HepG2 (cell line): Measurements from ENCODE around the gene HECTD2. TPM values are rescaled to one million over a fixed set of nuclear protein-coding genes. Genes with fewer than 3 reads are reported as not detected.

Source experiments
- ATAC-seq: fragments of 200-7000 bp; cut with Tn5 transposase; 3 replicates; pipeline ENCODE4 v1.9.1; 2020; ENCODE audit warnings: mild to moderate bottlenecking, moderate library complexity
- BruUV-seq: library from RNA; stranded (reverse); fragments of 400-500 nt; replicated peaks from 2 replicates; lab custom pipeline; 2021; lab: Mats Ljungman, UMichigan
- CTCF ChIA-PET: fragments of 300-600 bp; formaldehyde crosslinking; extraction: SDS; loops from one replicate; lab custom pipeline; 2021; ENCODE audit warnings: low total read pairs, inconsistent platforms, low intra/inter-chr PET ratio; lab: Yijun Ruan, JAX
- POLR2A ChIA-PET: fragments of 350-600 bp; sonication (Branson Sonifier 250); formaldehyde crosslinking; loops from one replicate; lab custom pipeline; 2020; ENCODE audit warnings: antibody characterized with exemption, inconsistent platforms; lab: Yijun Ruan, JAX
- DNase-seq: peaks from one replicate; pipeline ENCODE4 v3.0.0-alpha.2; 2015; ENCODE audit warnings: low spot score
- FAIRE-seq: peaks from 3 replicates; lab custom pipeline; 2011; peaks lifted over from hg19 to GRCh38; lab: Jason Lieb, UNC
- H2AFZ ChIP-seq: one replicate; pipeline ENCODE4 v1.6.1; 2011; ENCODE audit warnings: low read length, inconsistent platforms
- H3K27ac ChIP-seq: fragments of 300-600 bp; 3 replicates; pipeline ENCODE4 v1.8.0; 2011; ENCODE audit warnings: mixed run types, mild to moderate bottlenecking, mixed read lengths, low read length, inconsistent platforms; ENCODE audit not compliant: insufficient read depth; ENCODE audit errors: extremely low read length
- H3K27me3 ChIP-seq, 2 experiments: fragments of 200-600 bp in 1 of 2; 2 replicates in 1 of 2; 3 replicates in 1 of 2; pipeline versions ENCODE4 v1.6.0 to v1.8.0; 2011; ENCODE audit warnings: low read length in 2 of 2, mild to moderate bottlenecking in 2 of 2, moderate library complexity in 2 of 2, inconsistent platforms in 1 of 2; ENCODE audit not compliant: insufficient read depth in 2 of 2, control insufficient read depth in 1 of 2
- H3K36me3 ChIP-seq, 2 experiments: fragments of 200-600 bp in 1 of 2; replicated peaks in 1 of 2; 2 replicates in 1 of 2; 3 replicates in 1 of 2; pipeline versions ENCODE4 v1.5.1 to v1.8.0; 2011; ENCODE audit warnings: low read length in 2 of 2, inconsistent platforms in 1 of 2; ENCODE audit not compliant: insufficient read depth in 2 of 2, control insufficient read depth in 1 of 2
- H3K4me1 ChIP-seq: 2 replicates; pipeline ENCODE4 v1.5.1; 2012; ENCODE audit warnings: low read length, inconsistent platforms; ENCODE audit not compliant: insufficient read depth
- H3K4me2 ChIP-seq: 2 replicates; pipeline ENCODE4 v1.6.0; 2011; ENCODE audit warnings: low read depth, low read length, inconsistent platforms
- H3K4me3 ChIP-seq, 3 experiments: fragments of 200-600 bp in 1 of 3; sonication (generic), shearing (Covaris generic) in 1 of 3; replicated peaks in 1 of 3; 2 replicates each; pipeline ENCODE4 v1.5.1; 2011 to 2016; ENCODE audit warnings: low read length in 3 of 3, inconsistent platforms in 2 of 3, low read depth in 2 of 3, mild to moderate bottlenecking in 2 of 3, control low read depth in 1 of 3, mixed read lengths in 1 of 3; ENCODE audit not compliant: insufficient read depth in 1 of 3
- H3K79me2 ChIP-seq: one replicate; pipeline ENCODE4 v1.6.1; 2011; ENCODE audit warnings: low read length, inconsistent platforms; ENCODE audit not compliant: insufficient read depth
- H3K9ac ChIP-seq: 2 replicates; pipeline ENCODE4 v1.6.0; 2011; ENCODE audit warnings: mild to moderate bottlenecking, low read depth, low read length, inconsistent platforms; ENCODE audit not compliant: insufficient read depth
- H3K9me3 ChIP-seq: 2 replicates; pipeline ENCODE4 v1.5.1; 2012; ENCODE audit warnings: mild to moderate bottlenecking, low read length
- H4K20me1 ChIP-seq: 2 replicates; pipeline ENCODE4 v1.6.0; 2011; ENCODE audit warnings: inconsistent platforms, mild to moderate bottlenecking, low read length, moderate library complexity; ENCODE audit not compliant: insufficient read depth
- ARNT2 ChIP-seq: sonication (generic); formaldehyde crosslinking; IDR thresholded peaks from 2 replicates; pipeline ENCODE4 v1.8.0; 2022; ENCODE audit warnings: mild to moderate bottlenecking, low read depth, missing genetic modification reagents, moderate library complexity
- CTCF ChIP-seq: sonication (generic); formaldehyde crosslinking; IDR thresholded peaks from 2 replicates; pipeline ENCODE4 v1.5.0; 2020; ENCODE audit warnings: mild to moderate bottlenecking, missing genetic modification reagents, moderate library complexity
- EP300 ChIP-seq, 3 experiments: sonication (generic) in 1 of 3; formaldehyde crosslinking in 1 of 3; IDR thresholded peaks; 2 replicates each; pipeline versions ENCODE4 v1.5.1 to v1.6.1; 2011 to 2020; ENCODE audit warnings: low read depth in 2 of 3, low read length in 2 of 3, borderline replicate concordance in 1 of 3, improper control_type of control experiment in 1 of 3, mild to moderate bottlenecking in 1 of 3, missing genetic modification reagents in 1 of 3, moderate library complexity in 1 of 3
- ETV6 ChIP-seq: sonication (generic); formaldehyde crosslinking; conservative IDR thresholded peaks from 2 replicates; pipeline ENCODE4 v1.4.0; 2020; ENCODE audit warnings: missing genetic modification reagents
- FOXC1 ChIP-seq: sonication (generic); formaldehyde crosslinking; IDR thresholded peaks from 2 replicates; pipeline ENCODE4 v1.8.0; 2022; ENCODE audit warnings: mild to moderate bottlenecking, missing genetic modification reagents, borderline replicate concordance
- FOXP4 ChIP-seq: sonication (generic); formaldehyde crosslinking; IDR thresholded peaks from 2 replicates; pipeline ENCODE4 v1.4.0; 2020; ENCODE audit warnings: missing genetic modification reagents
- ISX ChIP-seq: sonication (generic); formaldehyde crosslinking; conservative IDR thresholded peaks from 2 replicates; pipeline ENCODE4 v1.5.0; 2020; ENCODE audit warnings: missing genetic modification reagents
- KDM1A ChIP-seq: IDR thresholded peaks from 2 replicates; pipeline ENCODE4 v1.6.1; 2016; ENCODE audit warnings: missing compliant biosample characterization
- MEIS2 ChIP-seq: sonication (generic); formaldehyde crosslinking; IDR thresholded peaks from 2 replicates; pipeline ENCODE4 v1.9.0; 2021; ENCODE audit warnings: mild to moderate bottlenecking, missing genetic modification reagents
- PAX8 ChIP-seq: sonication (generic); formaldehyde crosslinking; IDR thresholded peaks from 2 replicates; pipeline ENCODE4 v1.8.0; 2022; ENCODE audit warnings: mild to moderate bottlenecking, missing genetic modification reagents, borderline replicate concordance
- THAP11 ChIP-seq: IDR thresholded peaks from 2 replicates; pipeline ENCODE4 v1.6.1; 2016; ENCODE audit warnings: missing biosample characterization, missing genetic modification reagents
- ZBTB49 ChIP-seq: sonication (generic); formaldehyde crosslinking; IDR thresholded peaks from 2 replicates; pipeline ENCODE4 v1.4.0; 2020; ENCODE audit warnings: missing genetic modification reagents, borderline replicate concordance
- ZFP90 ChIP-seq: sonication (generic); formaldehyde crosslinking; IDR thresholded peaks from 2 replicates; pipeline ENCODE4 v1.8.0; 2022; ENCODE audit warnings: missing genetic modification reagents, mild to moderate bottlenecking, inconsistent platforms, borderline replicate concordance
- ZNF326 ChIP-seq: sonication (generic); formaldehyde crosslinking; IDR thresholded peaks from 2 replicates; pipeline ENCODE4 v1.4.0; 2020; ENCODE audit warnings: missing genetic modification reagents, borderline replicate concordance
- ZNF784 ChIP-seq: sonication (generic); formaldehyde crosslinking; IDR thresholded peaks from 2 replicates; pipeline ENCODE4 v1.5.1; 2020; ENCODE audit warnings: missing genetic modification reagents, mild to moderate bottlenecking, borderline replicate concordance
- ZNF83 ChIP-seq: sonication (generic); formaldehyde crosslinking; IDR thresholded peaks from 2 replicates; pipeline ENCODE4 v1.4.0; 2020; ENCODE audit warnings: missing genetic modification reagents, mild to moderate bottlenecking, borderline replicate concordance
- WGBS: methylation state at CpG from one replicate; pipeline ENCODE4 v1.1.6; 2017; ENCODE audit warnings: low lambda C conversion rate; 5-methylcytosine and 5-hydroxymethylcytosine counted together
- in situ Hi-C: cut with HindIII; loops from 2 replicates; pipeline ENCODE4 v1.10.0; 2017; ENCODE audit warnings: low pct_unique_long_range_greater_than_20kb; ENCODE audit not compliant: extremely low pct_ligation_motif_present
- intact Hi-C: fragments of 100-400 bp; cut with micrococcal nuclease; formaldehyde crosslinking; loops from one replicate; pipeline ENCODE4 v1.10.0; 2022; ENCODE audit not compliant: unreplicated experiment
- polyA plus RNA-seq, 8 experiments: library from polyadenylated mRNA; depleted of rRNA in 3 of 8; stranded (reverse) in 7 of 8; unstranded in 1 of 8; fragments of >200 nt; fragmentation: Illumina TruSeq in 4 of 8; extraction: Trizol in 4 of 8; gene quantifications; 2 replicates each; pipeline versions ENCODE4 v1.2.1 to v1.2.3, GENCODE V29; 2011 to 2016; ENCODE audit warnings: low read depth in 4 of 8, missing spikeins in 1 of 8, mixed read lengths in 1 of 8; ENCODE audit not compliant: insufficient read depth in 1 of 8
- total RNA-seq, 5 experiments: library from RNA; depleted of rRNA; stranded (reverse); fragments of >200 nt; fragmentation: Illumina TruSeq; extraction: Trizol; gene quantifications; 2 replicates each; pipeline ENCODE4 v1.2.3, GENCODE V29; 2016; ENCODE audit warnings: low read depth in 1 of 5

HECTD2 gene
- total and polyA plus RNA-seq, 2 of the 13 experiments (the other 11 are each of a cell fraction or from before 2014, with no cell fraction given), result 3.2 to 5.2 TPM

- no peak for TF ChIP-seq FOXP4 (CRISPR knock-in tag)
These were observed 62.8 kb downstream of the HECTD2 start (continued) for GRCh38 chr10:91472911-91473310.

GRCh38 chr10:91474009-91474408 is 63.9 kb downstream of the HECTD2 start:
- H3K27me3 ChIP-seq, result no peaks in the 10 kb centered on the region
- no peaks in the 10 kb centered on the region for H4K20me1 ChIP-seq
- WGBS, result 26% methylated on average over 1 of the region's 1 CpG
- CTCF ChIA-PET, result no interaction called here
- POLR2A ChIA-PET, result no interaction called here
- H3K9me3 ChIP-seq, result no peaks in the 10 kb centered on the region
- BruUV-seq, result no TSS peak
- H2AFZ ChIP-seq, result no peak overlapping the region
- no peak overlapping the region for H3K27ac ChIP-seq
- H3K4me1 ChIP-seq, result peaks cover 8% of the 10 kb centered on the region; the same call in 1 of the 2 replicates
- no peak for DNase-seq
- no peaks in the 10 kb centered on the region for H3K79me2 ChIP-seq
- no peak for TF ChIP-seq ZBTB49 (CRISPR knock-in tag)
- TF ChIP-seq ZNF83 (CRISPR knock-in tag), result no peak
- TF ChIP-seq ARNT2 (CRISPR knock-in tag), result no peak
- no peak for TF ChIP-seq FOXC1 (CRISPR knock-in tag)
- no peak for TF ChIP-seq ZNF784 (CRISPR knock-in tag)
- no peak for TF ChIP-seq ZFP90
- no peak for TF ChIP-seq ZNF326 (CRISPR knock-in tag)
- no peak for TF ChIP-seq MEIS2
- no peak for TF ChIP-seq ISX (CRISPR knock-in tag)
- no peak for TF ChIP-seq PAX8
- TF ChIP-seq CTCF (CRISPR knock-in tag), result no peak
- TF ChIP-seq THAP11, result no peak
- TF ChIP-seq ETV6 (CRISPR knock-in tag), result no peak
- TF ChIP-seq KDM1A (CRISPR knock-in tag), result no peak
- TF ChIP-seq EP300 (IDR thresholded peaks at IDR 0.05; ENCODE audit: low read depth in 2 of 2, low read length in 2 of 2), result no peak
- TF ChIP-seq EP300 (CRISPR knock-in tag; IDR thresholded peaks at IDR 0.05; ENCODE audit: borderline replicate concordance), result no peak
- TF ChIP-seq, all 625 proteins: peak for 0
- intact Hi-C loops (no loop called here), in situ Hi-C loops (no loop called here)
- H3K4me3 ChIP-seq, result no peak overlapping the region
- no peak overlapping the region for H3K4me2 ChIP-seq
- H3K36me3 ChIP-seq, result no peaks in the 10 kb centered on the region
- ATAC-seq (no peak), FAIRE-seq (no peak)
- H3K9ac ChIP-seq, result no peak overlapping the region
